ENCODE results near the gene EEF1E1. TPM values are rescaled to one million over a fixed set of nuclear protein-coding genes. Genes with fewer than 3 reads are reported as not detected.

The EEF1E1 gene
- total and polyA plus RNA-seq, 2 of the 8 experiments (the other 6 are each of a cell fraction or from before 2014, with no cell fraction given): 96.8 to 112 TPM

DNA sequence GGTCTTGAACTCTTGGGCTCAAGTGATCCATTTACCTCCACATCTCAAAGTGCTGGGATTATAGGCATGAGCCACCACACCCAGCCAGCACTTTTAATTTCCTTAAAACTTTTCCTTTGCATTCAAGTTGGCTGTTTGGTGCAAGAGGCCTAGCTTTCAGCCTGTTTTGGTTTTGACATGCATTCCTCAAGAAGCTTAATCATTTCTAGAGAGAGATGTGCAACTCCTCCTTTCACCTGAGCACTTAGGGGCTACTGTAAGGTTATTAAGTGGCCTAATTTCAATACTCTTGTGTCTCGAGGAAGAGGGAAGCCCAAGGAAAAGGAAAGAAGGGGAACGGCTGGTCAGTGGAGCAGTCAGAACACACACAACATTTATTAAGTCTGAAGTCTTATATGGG lies 24.4 kb downstream of the EEF1E1 start:
- Histone ChIP-seq H2BK15ac (ENCODE audit: low read length) (no peak overlapping the region), H3K23ac (ENCODE audit: insufficient read length) (no peak overlapping the region), H2AK5ac (ENCODE audit: low read depth, low read length) (no peak overlapping the region), H3K79me1 (ENCODE audit: low read depth, low read length) (no peaks in the 10 kb centered on the region), H3K23me2 (ENCODE audit: low read depth, low read length) (no peaks in the 10 kb centered on the region), H3K56ac (replicated peaks; ENCODE audit: insufficient read length, low read depth, low read length) (no peak overlapping the region), H3K18ac (ENCODE audit: extremely low read depth, low read length) (no peak overlapping the region), H4K5ac (ENCODE audit: insufficient read length, low read depth, low read length) (no peak overlapping the region), H3K4me3 (ENCODE audit: extremely low read depth in 1 of 4, insufficient read depth in 2 of 4, low read depth in 3 of 4, low read length in 4 of 4) (no peak overlapping the region), H3K14ac (ENCODE audit: insufficient read length) (no peak overlapping the region), H3K27me3 (replicated peaks in 1 of 4; ENCODE audit: control insufficient read depth in 3 of 4, extremely low read depth in 1 of 4, insufficient read depth in 3 of 4, low read length in 3 of 4) (no peaks in the 10 kb centered on the region), H3K9ac (replicated peaks in 1 of 4; ENCODE audit: extremely low read depth in 1 of 4, low read depth in 3 of 4, low read length in 3 of 4) (no peak overlapping the region), H3K36me3 (ENCODE audit: control insufficient read depth in 2 of 4, insufficient read depth in 4 of 4, low read length in 3 of 4) (peaks cover 0 to 24% (median 4%) of the 10 kb centered on the region in 4 experiments; a peak in 3 of 8 replicates), H2BK12ac (ENCODE audit: low read depth, low read length) (no peak overlapping the region), H3K27ac (ENCODE audit: low read depth, low read length) (no peak overlapping the region), H3K4me1 (replicated peaks in 1 of 4; ENCODE audit: control insufficient read depth in 3 of 4, insufficient read depth in 4 of 4, low read length in 3 of 4) (no peaks in the 10 kb centered on the region), H2BK5ac (ENCODE audit: low read depth, low read length) (no peak overlapping the region), H4K8ac (ENCODE audit: extremely low read depth, insufficient read depth, low read length) (no peak overlapping the region), H2AFZ (ENCODE audit: low read length) (no peak overlapping the region), H4K91ac (replicated peaks; ENCODE audit: insufficient read length, low read length) (no peak overlapping the region), H2BK20ac (ENCODE audit: low read length) (no peak overlapping the region), H3K9me3 (ENCODE audit: insufficient read depth in 2 of 2, low read depth in 1 of 2, low read length in 1 of 2) (no peaks in the 10 kb centered on the region), H3K4me2 (ENCODE audit: insufficient read depth in 1 of 2, low read depth in 2 of 2, low read length in 2 of 2) (no peak overlapping the region), H4K20me1 (replicated peaks in 1 of 2; ENCODE audit: control insufficient read depth in 1 of 2, insufficient read depth in 2 of 2, low read length in 2 of 2) (peaks cover 0 to 1% of the 10 kb centered on the region in 2 experiments), H2BK120ac (replicated peaks; ENCODE audit: low read depth, low read length) (no peak overlapping the region), H3K79me2 (ENCODE audit: control insufficient read depth in 1 of 2, insufficient read depth in 2 of 2, low read length in 2 of 2) (peaks cover 0 to 5% of the 10 kb centered on the region in 2 experiments; a peak in 1 of 4 replicates), H3K4ac (replicated peaks; ENCODE audit: insufficient read length, low read depth, low read length) (no peak overlapping the region)
- FAIRE-seq (no peak), DNase-seq (ENCODE audit: low read depth in 1 of 2, low spot score in 2 of 2) (no peak)
- POLR2A ChIA-PET (ENCODE audit: partially characterized antibody): interaction anchor here (0.8 to 1.4 kb wide), 5 partner anchors 10 to 24 kb away, joined by 3 to 5 read pairs (median 4); partner anchors contain the start of gene EEF1E1
- CTCF ChIA-PET (ENCODE audit: partially characterized antibody): interaction anchor here (1.0 kb wide), 1 partner anchor 434 kb away, joined by 3 read pairs; no protein-coding TSS in a partner anchor
- no peak for TF ChIP-seq JUN (IDR thresholded peaks at IDR 0.05; ENCODE audit: low read depth, low read length)
- 72% methylated on average over 2 of the region's 2 CpGs; no CpG with 5 or more reads in 1 of the 2 experiments for WGBS, 2 experiments (ENCODE audit: extremely low coverage in 1 of 2, insufficient coverage in 1 of 2, insufficient read length in 1 of 2, insufficient replicate concordance in 2 of 2, low coverage in 1 of 2, low lambda C conversion rate in 2 of 2, missing lambda C conversion rate in 1 of 2)
